Ramos (cell line): ENCODE measurements around the gene HDDC3.

Experiments
- in situ Hi-C: fragments of 300-500 bp; cut with MboI; formaldehyde crosslinking; loops from one replicate; pipeline ENCODE4 v1.14.3; 2022; ENCODE audit warnings: low sequenced_read_pairs; ENCODE audit not compliant: unreplicated experiment

Gene HDDC3

GRCh38 chr15:90954712-90955623, 22.6 kb upstream of the HDDC3 start, which contains the start of gene RCCD1:
Gene RCCD1, plus strand, starts transcription at chr15:90954884. Its CDS starts 1,851 bp downstream, at chr15:90956735.
- in situ Hi-C loops: no loop called here

DNA sequence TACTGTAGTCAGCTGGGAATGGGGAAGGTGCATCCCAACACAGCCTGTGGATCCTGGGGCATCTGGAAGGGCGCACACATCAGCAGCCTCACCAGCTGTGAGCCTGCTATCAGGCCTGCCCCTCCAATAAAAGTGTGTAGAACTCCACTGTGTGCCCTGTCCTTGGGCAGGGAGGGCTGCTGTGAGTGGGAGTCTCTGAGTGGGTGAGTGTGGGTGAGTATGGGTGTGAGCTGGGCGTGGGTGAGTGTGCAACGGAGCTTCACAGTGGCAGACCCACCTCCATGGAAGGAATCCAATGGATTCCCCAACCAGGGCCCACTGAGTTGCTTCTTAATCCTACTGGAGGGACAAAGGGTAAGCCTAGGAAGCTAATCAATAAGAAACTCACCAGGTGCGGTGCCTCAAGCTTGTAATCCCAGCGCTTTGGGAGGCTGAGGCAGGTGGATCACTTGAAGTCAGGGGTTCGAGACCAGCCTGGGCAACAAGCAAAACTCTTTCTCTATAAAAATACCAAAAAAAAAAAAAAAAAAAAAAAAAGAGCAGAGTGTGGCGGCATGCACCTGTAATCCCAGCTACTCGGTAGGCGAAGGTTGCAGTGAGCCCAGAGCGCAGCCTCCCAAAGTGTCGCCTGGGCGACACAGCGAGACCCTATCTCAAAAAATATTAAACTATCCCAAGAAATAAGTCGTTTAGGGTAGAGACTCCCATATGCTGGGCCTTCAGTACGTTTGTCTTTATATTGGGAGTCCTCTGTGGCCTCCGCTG, 21.8 kb upstream of the HDDC3 start:
- in situ Hi-C loops: no loop called here

- in situ Hi-C loops: no loop called here
These were observed 20.7 kb upstream of the HDDC3 start for GRCh38 chr15:90952901-90953677.

GRCh38 chr15:90950676-90951075, 18.3 kb upstream of the HDDC3 start:
- in situ Hi-C loops: no loop called here

- in situ Hi-C loops: no loop called here
These were observed 17.8 kb upstream of the HDDC3 start for GRCh38 chr15:90949979-90950675.

DNA sequence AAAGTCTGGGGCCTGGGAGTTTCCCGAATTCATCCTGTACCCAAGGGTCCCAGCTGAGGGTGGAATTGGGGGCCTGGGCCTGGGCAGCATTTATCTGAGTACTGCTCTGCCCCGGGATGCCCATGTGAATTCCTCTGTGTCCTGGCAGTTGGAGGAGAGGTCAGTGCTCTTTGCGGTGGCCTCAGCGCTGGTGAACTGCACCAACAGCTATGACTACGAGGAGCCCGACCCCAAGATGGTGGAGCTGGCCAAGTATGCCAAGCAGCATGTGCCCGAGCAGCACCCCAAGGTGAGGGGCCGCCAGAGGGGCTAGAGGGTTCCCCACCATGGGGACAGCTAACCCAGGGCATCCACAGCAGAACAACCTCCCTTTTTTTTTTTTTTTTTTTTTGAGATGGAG, 16.2 kb upstream of the HDDC3 start:
- in situ Hi-C loops: no loop called here

DNA sequence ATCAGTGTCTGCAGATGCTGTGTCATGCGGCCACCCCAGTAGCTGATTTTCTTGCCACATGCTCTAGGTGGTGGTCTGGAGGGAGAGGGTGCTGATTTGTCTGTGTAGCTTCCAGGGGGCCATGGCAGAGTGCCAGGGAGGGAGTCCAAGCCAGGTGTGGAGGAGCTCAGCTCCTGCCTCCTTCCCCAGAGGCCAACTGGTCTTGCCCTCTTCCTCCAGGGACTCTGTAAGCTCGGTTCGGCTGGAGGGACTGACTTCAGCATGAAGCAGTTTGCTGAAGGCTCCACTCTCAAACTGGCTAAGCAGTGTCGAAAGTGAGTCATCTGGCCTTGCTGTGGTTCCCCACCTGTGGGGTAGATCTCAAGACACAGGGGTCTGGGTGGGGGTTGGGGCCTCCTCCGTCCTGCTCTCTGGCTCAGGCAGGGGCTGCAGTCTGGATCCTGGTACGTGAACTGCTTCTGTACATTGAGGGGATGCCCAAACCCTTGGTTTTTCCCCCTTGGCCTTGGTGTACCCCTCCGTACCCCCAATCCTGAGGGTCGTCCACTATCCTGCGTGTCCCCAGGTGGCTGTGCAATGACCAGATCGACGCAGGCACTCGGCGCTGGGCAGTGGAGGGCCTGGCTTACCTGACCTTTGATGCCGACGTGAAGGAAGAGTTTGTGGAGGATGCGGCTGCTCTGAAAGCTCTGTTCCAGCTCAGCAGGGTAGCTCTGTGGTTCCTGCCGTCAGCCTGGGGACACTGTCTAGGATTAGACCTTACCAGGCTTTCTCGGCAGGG, 15.4 kb upstream of the HDDC3 start:
- in situ Hi-C loops: no loop called here

- in situ Hi-C loops: no loop called here
These were observed 14.7 kb upstream of the HDDC3 start for GRCh38 chr15:90946941-90947576.

DNA sequence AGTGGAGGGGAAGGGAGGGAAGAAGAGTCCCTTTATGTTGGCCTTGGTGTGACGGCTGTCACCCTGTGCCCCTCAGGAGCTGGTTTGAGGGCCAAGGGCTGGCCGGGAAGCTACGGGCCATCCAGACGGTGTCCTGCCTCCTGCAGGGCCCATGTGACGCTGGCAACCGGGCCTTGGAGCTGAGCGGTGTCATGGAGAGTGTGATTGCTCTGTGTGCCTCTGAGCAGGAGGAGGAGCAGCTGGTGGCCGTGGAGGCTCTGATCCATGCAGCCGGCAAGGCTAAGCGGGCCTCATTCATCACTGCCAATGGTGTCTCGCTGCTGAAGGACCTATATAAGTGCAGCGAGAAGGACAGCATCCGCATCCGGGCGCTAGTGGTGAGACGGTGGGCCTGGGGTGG, 14.2 kb upstream of the HDDC3 start:
- in situ Hi-C loops: no loop called here

GRCh38 chr15:90945091-90945490, 12.7 kb upstream of the HDDC3 start:
- in situ Hi-C loops: no loop called here

- in situ Hi-C loops: no loop called here
These were observed 10.2 kb upstream of the HDDC3 start for GRCh38 chr15:90942354-90943120.

DNA sequence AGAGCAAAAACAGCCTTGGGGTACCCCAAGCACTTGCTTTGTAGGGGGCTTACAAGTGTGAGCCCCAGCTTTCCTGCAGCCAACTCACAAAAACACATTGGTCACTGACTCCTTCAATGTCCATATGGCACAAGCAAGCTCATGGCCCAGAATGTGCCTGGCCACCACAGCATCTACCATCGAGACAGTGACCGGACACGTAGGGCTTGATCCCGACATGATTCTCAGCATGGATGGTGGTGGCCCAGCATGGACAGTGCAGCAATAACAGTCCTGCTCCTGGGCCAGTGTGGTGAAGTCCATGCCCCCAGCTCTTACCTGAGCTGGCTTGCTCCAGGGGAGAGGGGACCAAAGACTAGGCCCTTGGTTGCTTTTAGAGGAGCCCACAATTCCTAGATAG, 8.7 kb upstream of the HDDC3 start:
- in situ Hi-C loops: no loop called here

DNA sequence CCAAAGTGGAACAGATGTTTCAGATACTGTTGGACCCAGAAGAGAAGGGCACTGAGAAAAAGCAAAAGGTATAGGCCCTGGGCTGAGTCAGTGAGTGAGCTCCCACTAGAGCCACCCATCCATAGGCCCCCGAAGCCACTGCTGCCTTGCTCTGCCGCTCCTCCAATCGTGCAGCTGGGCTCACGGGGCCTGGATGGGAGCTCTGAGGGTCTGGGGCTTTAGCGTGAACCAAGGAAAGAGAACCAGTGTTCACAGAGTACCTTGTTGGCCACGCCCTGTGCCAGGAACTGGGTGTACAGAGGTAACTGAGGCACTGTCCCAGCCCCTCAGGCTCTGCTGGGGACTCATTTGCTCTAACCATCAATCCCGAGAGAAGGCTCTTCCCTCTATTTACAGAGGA, 7.4 kb upstream of the HDDC3 start:
- in situ Hi-C loops: no loop called here

DNA sequence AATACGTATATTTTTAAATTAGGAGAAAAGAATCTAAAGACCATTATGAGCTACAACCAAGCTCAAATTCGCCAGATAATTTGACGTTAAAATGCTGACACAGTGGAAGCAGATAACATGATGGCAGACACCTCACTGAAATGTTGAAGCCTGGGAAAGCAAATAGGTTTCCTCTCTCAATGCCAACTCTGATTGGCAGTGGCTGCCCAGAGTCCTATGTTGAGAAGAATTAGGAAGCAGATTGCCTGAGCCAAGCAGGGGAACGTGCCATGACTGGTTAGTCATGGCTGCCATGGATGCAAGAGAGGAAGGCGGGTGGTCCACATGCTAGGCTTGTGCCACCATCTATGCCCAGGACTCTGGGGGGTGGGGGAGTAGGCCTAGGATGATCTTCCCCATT, 5.9 kb upstream of the HDDC3 start:
- in situ Hi-C loops: no loop called here

GRCh38 chr15:90936823-90937222, 4.5 kb upstream of the HDDC3 start:
- in situ Hi-C loops: no loop called here

DNA sequence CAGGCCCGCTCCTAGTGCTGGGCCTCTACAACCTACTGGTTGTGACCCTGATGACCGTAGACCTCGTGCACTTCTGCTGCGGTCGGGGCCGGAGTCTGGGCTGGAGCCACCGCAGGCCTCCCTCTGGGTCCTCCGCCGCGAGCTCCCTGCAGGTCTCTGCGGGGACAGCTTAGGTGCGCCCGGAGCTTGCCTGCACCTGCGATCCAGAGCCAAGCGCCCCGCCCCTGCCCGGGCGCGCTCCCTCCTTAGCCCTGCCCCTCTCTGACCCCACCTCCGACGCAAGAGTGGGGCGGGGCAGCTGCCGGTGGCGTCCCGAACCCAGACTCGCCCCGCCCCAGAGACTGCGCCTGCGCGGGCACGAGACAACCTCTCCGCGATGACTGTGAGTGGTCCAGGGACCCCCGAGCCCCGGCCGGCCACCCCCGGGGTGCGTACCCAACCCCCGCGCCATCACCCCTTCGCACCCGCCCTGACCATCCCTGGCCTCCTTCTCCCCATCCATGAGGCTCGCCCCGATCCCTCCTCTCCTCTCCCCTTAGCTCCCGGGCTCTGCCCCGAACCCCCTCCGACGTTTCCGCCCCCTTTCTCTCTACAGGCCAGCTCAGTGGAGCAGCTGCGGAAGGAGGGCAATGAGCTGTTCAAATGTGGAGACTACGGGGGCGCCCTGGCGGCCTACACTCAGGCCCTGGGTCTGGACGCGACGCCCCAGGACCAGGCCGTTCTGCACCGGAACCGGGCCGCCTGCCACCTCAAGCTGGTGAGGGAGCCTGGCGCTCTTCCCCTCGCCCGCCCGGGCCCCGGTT, 2.8 kb upstream of the HDDC3 start, which contains the start of gene UNC45A:
Gene UNC45A, plus strand, starts transcription at position 337 of the 803 bp plus-strand sequence. Its CDS starts 40 bp downstream, at position 377.
- in situ Hi-C loops: no loop called here

DNA sequence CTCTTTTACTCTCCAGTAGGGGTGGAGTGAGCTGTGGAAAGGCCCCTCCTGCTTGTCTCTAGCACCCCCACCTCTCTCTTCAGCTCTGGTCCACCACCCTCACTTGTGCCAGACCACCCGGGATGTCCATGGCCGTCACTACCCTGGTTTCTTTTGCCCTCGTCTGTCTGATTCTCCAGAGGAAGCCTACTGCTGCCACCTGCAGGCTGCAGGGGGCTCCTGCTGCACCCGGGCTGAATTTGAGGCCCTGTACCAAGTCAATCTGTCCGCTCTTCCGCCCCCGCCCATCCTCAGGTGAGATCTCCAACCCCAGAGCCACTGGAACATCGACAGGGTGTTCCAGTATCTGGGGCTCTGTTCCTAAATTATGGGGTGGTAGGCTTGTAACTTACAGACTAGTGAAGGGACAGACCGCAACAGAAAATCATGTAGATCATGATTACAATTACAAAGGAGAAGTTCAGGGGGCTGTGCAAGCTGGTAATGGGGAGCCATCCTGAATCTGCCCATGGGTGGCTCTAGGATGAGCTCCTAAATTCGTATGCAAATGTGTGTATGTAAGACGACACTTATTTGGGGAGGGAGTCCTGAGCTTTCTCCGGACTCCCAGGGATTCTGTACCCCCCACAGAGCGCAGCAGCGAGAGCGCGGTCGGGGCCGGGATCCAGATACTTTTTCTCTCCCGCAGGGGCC, 2.1 kb upstream of the HDDC3 start:
- in situ Hi-C loops: no loop called here
